Immature natural killer cell (primary cell): ENCODE results near the gene EGLN1. TPM values are rescaled to one million over a fixed set of nuclear protein-coding genes. Genes with fewer than 3 reads are reported as not detected.

Experiments
- DNase-seq, 3 donors: peaks; one replicate each; pipeline ENCODE4 v3.0.0; 2022; ENCODE audit warnings: mixed read lengths in 1 of 3
- H3K27ac Mint-ChIP-seq, 6 donors: one replicate each; pipeline ENCODE4 v1.8.0; 2020; ENCODE audit warnings: mixed read lengths in 6 of 6, mild to moderate bottlenecking in 5 of 6, inconsistent platforms in 4 of 6, moderate library complexity in 3 of 6
- H3K27me3 Mint-ChIP-seq, 3 donors: one replicate each; pipeline ENCODE4 v1.8.0; 2020 to 2021; ENCODE audit warnings: low read depth in 3 of 3, mild to moderate bottlenecking in 3 of 3, mixed read lengths in 3 of 3, moderate library complexity in 3 of 3, inconsistent platforms in 1 of 3
- H3K36me3 Mint-ChIP-seq, 3 donors: one replicate each; pipeline ENCODE4 v1.8.0; 2020; ENCODE audit warnings: mixed read lengths in 3 of 3, inconsistent platforms in 2 of 3, mild to moderate bottlenecking in 2 of 3
- H3K4me1 Mint-ChIP-seq, 2 donors: one replicate each; pipeline ENCODE4 v1.8.0; 2020; ENCODE audit warnings: inconsistent platforms in 2 of 2, mild to moderate bottlenecking in 2 of 2, mixed read lengths in 2 of 2, moderate library complexity in 1 of 2
- H3K4me3 Mint-ChIP-seq, 5 donors: one replicate each; pipeline ENCODE4 v1.8.0; 2020; ENCODE audit warnings: mild to moderate bottlenecking in 5 of 5, mixed read lengths in 5 of 5, inconsistent platforms in 3 of 5, moderate library complexity in 3 of 5
- H3K9me3 Mint-ChIP-seq, 6 donors: one replicate each; pipeline ENCODE4 v1.8.0; 2020; ENCODE audit warnings: mild to moderate bottlenecking in 6 of 6, mixed read lengths in 6 of 6, inconsistent platforms in 4 of 6, moderate library complexity in 3 of 6
- polyA plus RNA-seq, 3 donors: library from polyadenylated mRNA; unstranded; fragments of 300-500 nt; fragmentation: Illumina TruSeq; gene quantifications; one replicate each; pipeline ENCODE4 v1.2.3, GENCODE V29; 2021

The EGLN1 gene
- polyA plus RNA-seq, 3 donors from 2014 or later = 18.2 to 27.3 (median 20.6) TPM

GRCh38 chr1:231384696-231385415 is 37.2 kb downstream of the EGLN1 start:
- H3K27ac Mint-ChIP-seq = no peak overlapping the region
- no peaks in the 10 kb centered on the region for H3K9me3 Mint-ChIP-seq
- H3K4me3 Mint-ChIP-seq = no peak overlapping the region
- no peaks in the 10 kb centered on the region for H3K36me3 Mint-ChIP-seq
- H3K27me3 Mint-ChIP-seq = peaks cover 0 to 2% (median 0%) of the 10 kb centered on the region in 3 donors
- H3K4me1 Mint-ChIP-seq = peaks cover 20 to 40% of the 10 kb centered on the region in 2 donors
- DNase-seq = no peak

- peaks cover 0 to 2% (median 0%) of the 10 kb centered on the region in 3 donors for H3K27me3 Mint-ChIP-seq
- no peaks in the 10 kb centered on the region for H3K36me3 Mint-ChIP-seq
- H3K27ac Mint-ChIP-seq = no peak overlapping the region
- DNase-seq = no peak
- H3K9me3 Mint-ChIP-seq = no peaks in the 10 kb centered on the region
- H3K4me1 Mint-ChIP-seq = peaks cover 24 to 45% of the 10 kb centered on the region in 2 donors
- no peak overlapping the region for H3K4me3 Mint-ChIP-seq
These were observed 38.8 kb downstream of the EGLN1 start for GRCh38 chr1:231383159-231383860.

GRCh38 chr1:231382426-231382825 is 39.7 kb downstream of the EGLN1 start:
- Mint-ChIP-seq H3K36me3 (no peaks in the 10 kb centered on the region), H3K4me1 (peaks cover 17 to 45% of the 10 kb centered on the region in 2 donors), H3K9me3 (no peaks in the 10 kb centered on the region), H3K27me3 (peaks cover 0 to 2% (median 0%) of the 10 kb centered on the region in 3 donors), H3K4me3 (no peak overlapping the region), H3K27ac (no peak overlapping the region)
- DNase-seq = no peak

- Mint-ChIP-seq H3K9me3 (no peaks in the 10 kb centered on the region), H3K27ac (no peak overlapping the region), H3K4me3 (no peak overlapping the region), H3K36me3 (no peaks in the 10 kb centered on the region), H3K4me1 (peaks cover 23 to 46% of the 10 kb centered on the region in 2 donors), H3K27me3 (peaks cover 0 to 2% (median 0%) of the 10 kb centered on the region in 3 donors)
- DNase-seq = no peak
These were observed 40.4 kb downstream of the EGLN1 start for GRCh38 chr1:231381729-231382128.

- Mint-ChIP-seq H3K36me3 (no peaks in the 10 kb centered on the region), H3K27ac (peak overlapping the region in 3 of 6 donors; percentile 26 to 53 (median 41)), H3K27me3 (peaks cover 0 to 2% (median 0%) of the 10 kb centered on the region in 3 donors), H3K4me1 (peaks cover 24 to 54% of the 10 kb centered on the region in 2 donors), H3K4me3 (peak overlapping the region in 3 of 5 donors; percentile 1 to 19 (median 3)), H3K9me3 (no peaks in the 10 kb centered on the region)
- no peak for DNase-seq
These were observed 45.1 kb downstream of the EGLN1 start for GRCh38 chr1:231376875-231377549.

- Mint-ChIP-seq H3K4me1 (peaks cover 23 to 44% of the 10 kb centered on the region in 2 donors), H3K9me3 (no peaks in the 10 kb centered on the region), H3K36me3 (no peaks in the 10 kb centered on the region), H3K27me3 (no peaks in the 10 kb centered on the region), H3K27ac (no peak overlapping the region), H3K4me3 (no peak overlapping the region)
- DNase-seq = no peak
These were observed 46.0 kb downstream of the EGLN1 start for GRCh38 chr1:231376101-231376500.

- H3K36me3 Mint-ChIP-seq = no peaks in the 10 kb centered on the region
- no peak for DNase-seq
- no peak overlapping the region for H3K27ac Mint-ChIP-seq
- H3K9me3 Mint-ChIP-seq = no peaks in the 10 kb centered on the region
- H3K4me3 Mint-ChIP-seq = no peak overlapping the region
- peaks cover 17 to 36% of the 10 kb centered on the region in 2 donors for H3K4me1 Mint-ChIP-seq
- H3K27me3 Mint-ChIP-seq = no peaks in the 10 kb centered on the region
These were observed 47.7 kb downstream of the EGLN1 start for GRCh38 chr1:231374394-231374793.

- Mint-ChIP-seq H3K9me3 (no peaks in the 10 kb centered on the region), H3K4me3 (no peak overlapping the region), H3K36me3 (peaks cover 0 to 4% (median 2%) of the 10 kb centered on the region in 3 donors), H3K27ac (no peak overlapping the region), H3K27me3 (no peaks in the 10 kb centered on the region), H3K4me1 (peaks cover 10 to 17% of the 10 kb centered on the region in 2 donors)
- DNase-seq = no peak
These were observed 49.6 kb downstream of the EGLN1 start for GRCh38 chr1:231372501-231372900.

GRCh38 chr1:231369282-231369681 is 52.8 kb downstream of the EGLN1 start:
- Mint-ChIP-seq H3K9me3 (no peaks in the 10 kb centered on the region), H3K4me3 (no peak overlapping the region), H3K36me3 (peaks cover 4 to 17% (median 7%) of the 10 kb centered on the region in 3 donors), H3K27me3 (no peaks in the 10 kb centered on the region), H3K27ac (peak overlapping the region in 1 of 6 donors; percentile 54), H3K4me1 (no peaks in the 10 kb centered on the region)
- no peak for DNase-seq

GRCh38 chr1:231364192-231364591 is 57.9 kb downstream of the EGLN1 start:
- Mint-ChIP-seq H3K27me3 (peaks cover 0 to under 1% (median 0%) of the 10 kb centered on the region in 3 donors), H3K27ac (no peak overlapping the region), H3K9me3 (no peaks in the 10 kb centered on the region), H3K36me3 (peaks cover 7 to 23% (median 13%) of the 10 kb centered on the region in 3 donors), H3K4me3 (no peak overlapping the region), H3K4me1 (no peaks in the 10 kb centered on the region)
- DNase-seq = no peak

- Mint-ChIP-seq H3K27ac (peak overlapping the region in 1 of 6 donors; percentile 2), H3K9me3 (no peaks in the 10 kb centered on the region), H3K4me1 (no peaks in the 10 kb centered on the region), H3K4me3 (no peak overlapping the region), H3K36me3 (peaks cover 7 to 23% (median 13%) of the 10 kb centered on the region in 3 donors), H3K27me3 (peaks cover 0 to 2% (median 0%) of the 10 kb centered on the region in 3 donors)
- no peak for DNase-seq
These were observed 58.5 kb downstream of the EGLN1 start for GRCh38 chr1:231363624-231364023.

- H3K27ac Mint-ChIP-seq = no peak overlapping the region
- no peak for DNase-seq
These were observed 59.8 kb downstream of the EGLN1 start for GRCh38 chr1:231362325-231362724.

GRCh38 chr1:231359113-231359512 is 63.0 kb downstream of the EGLN1 start:
- peaks cover 0 to 9% (median 5%) of the 10 kb centered on the region in 3 donors for H3K36me3 Mint-ChIP-seq

More at GRCh38 chr1:231362325-231362724, 59.8 kb downstream of the EGLN1 start:
- H3K4me1 Mint-ChIP-seq = peaks cover 3 to 7% of the 10 kb centered on the region in 2 donors
- peaks cover 0 to 2% (median 0%) of the 10 kb centered on the region in 3 donors for H3K27me3 Mint-ChIP-seq
- H3K4me3 Mint-ChIP-seq = no peak overlapping the region
- H3K36me3 Mint-ChIP-seq = peaks cover 7 to 19% (median 9%) of the 10 kb centered on the region in 3 donors
- no peaks in the 10 kb centered on the region for H3K9me3 Mint-ChIP-seq

More at GRCh38 chr1:231359113-231359512, 63.0 kb downstream of the EGLN1 start:
- no peaks in the 10 kb centered on the region for H3K9me3 Mint-ChIP-seq
- H3K4me3 Mint-ChIP-seq = no peak overlapping the region
- no peak for DNase-seq
- peaks cover 3 to 7% of the 10 kb centered on the region in 2 donors for H3K4me1 Mint-ChIP-seq
- H3K27me3 Mint-ChIP-seq = peaks cover 0 to 2% (median 2%) of the 10 kb centered on the region in 3 donors
- H3K27ac Mint-ChIP-seq = peak overlapping the region in 1 of 6 donors; percentile 62
